T-helper 1 cell treated with Interleukin-12 subunit alpha and Interleukin-12 subunit beta and Interleukin-4 antibody, amounts not matched to agents 30 μg/mL and 1 μg/mL, for 36 hours (primary cell): ENCODE data around the gene MGLL.

ENCODE experiments used
- H3K27ac Mint-ChIP-seq: one replicate; pipeline ENCODE4 v1.8.0; 2021; ENCODE audit warnings: mild to moderate bottlenecking, mixed read lengths
- H3K27me3 Mint-ChIP-seq: one replicate; pipeline ENCODE4 v1.8.0; 2021; ENCODE audit warnings: low read depth, mixed read lengths
- H3K36me3 Mint-ChIP-seq: one replicate; pipeline ENCODE4 v1.8.0; 2021; ENCODE audit warnings: low read depth, mixed read lengths
- H3K4me1 Mint-ChIP-seq: one replicate; pipeline ENCODE4 v1.8.0; 2021; ENCODE audit warnings: low read depth, mixed read lengths
- H3K4me3 Mint-ChIP-seq: one replicate; pipeline ENCODE4 v1.8.0; 2021; ENCODE audit warnings: mild to moderate bottlenecking, moderate library complexity, mixed read lengths
- H3K9me3 Mint-ChIP-seq: one replicate; pipeline ENCODE4 v1.8.0; 2021; ENCODE audit warnings: mixed read lengths

The MGLL gene

DNA sequence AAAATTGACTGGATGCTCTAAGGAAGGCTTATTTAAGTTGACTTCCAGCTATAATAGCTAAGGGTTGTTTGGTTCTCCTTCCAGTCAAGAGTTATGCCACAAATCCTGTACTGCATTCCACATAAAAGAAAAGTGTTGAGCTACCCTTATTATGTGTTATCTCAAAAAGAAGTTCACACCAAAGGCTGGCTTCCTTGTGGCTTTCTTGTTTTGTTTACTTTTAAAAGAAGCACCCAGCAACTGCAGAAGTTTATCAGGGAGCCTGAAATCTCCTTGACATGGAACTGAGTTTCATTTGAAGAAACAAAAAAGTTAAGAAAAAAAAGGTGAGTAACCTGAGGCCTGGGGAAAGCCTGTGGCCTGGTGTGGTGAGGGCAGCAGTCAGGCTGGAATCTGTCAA is 10.2 kb downstream of the MGLL start:
- H3K36me3 Mint-ChIP-seq, result no peaks in the 10 kb centered on the region
- H3K9me3 Mint-ChIP-seq, result no peaks in the 10 kb centered on the region
- H3K27me3 Mint-ChIP-seq, result peaks cover 5% of the 10 kb centered on the region
- no peak overlapping the region for H3K27ac Mint-ChIP-seq
- peaks cover 9% of the 10 kb centered on the region for H3K4me1 Mint-ChIP-seq
- H3K4me3 Mint-ChIP-seq, result no peak overlapping the region

DNA sequence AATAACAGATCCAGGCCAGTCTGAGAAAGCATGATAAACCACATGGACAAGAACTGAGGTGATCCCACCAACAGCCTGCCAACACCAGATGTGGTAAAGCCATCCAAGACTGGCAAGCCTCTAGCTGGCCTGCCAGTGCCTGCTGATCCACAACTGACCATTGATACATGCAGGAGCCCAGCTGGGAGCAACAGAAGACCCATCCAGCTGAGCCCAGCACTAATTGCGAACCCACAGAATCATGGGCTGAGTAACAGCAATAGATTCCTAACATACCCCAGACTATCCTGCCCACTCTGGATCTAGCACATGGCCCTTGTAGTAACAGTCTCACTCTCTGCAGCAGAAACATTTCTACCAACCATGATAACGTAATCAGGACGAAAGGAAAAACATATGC is 10.6 kb downstream of the MGLL start:
- Mint-ChIP-seq H3K27me3 (peaks cover 5% of the 10 kb centered on the region), H3K9me3 (no peaks in the 10 kb centered on the region), H3K36me3 (no peaks in the 10 kb centered on the region), H3K4me3 (no peak overlapping the region), H3K27ac (no peak overlapping the region), H3K4me1 (peaks cover 12% of the 10 kb centered on the region)

GRCh38 chr3:127809611-127810010 is 12.7 kb downstream of the MGLL start:
- H3K4me3 Mint-ChIP-seq, result no peak overlapping the region
- H3K9me3 Mint-ChIP-seq, result no peaks in the 10 kb centered on the region
- H3K27me3 Mint-ChIP-seq, result no peaks in the 10 kb centered on the region
- H3K36me3 Mint-ChIP-seq, result peaks cover 2% of the 10 kb centered on the region
- H3K4me1 Mint-ChIP-seq, result peaks cover 14% of the 10 kb centered on the region
- no peak overlapping the region for H3K27ac Mint-ChIP-seq

GRCh38 chr3:127809211-127809610 is 13.1 kb downstream of the MGLL start:
- H3K4me1 Mint-ChIP-seq, result peaks cover 14% of the 10 kb centered on the region
- H3K4me3 Mint-ChIP-seq, result no peak overlapping the region
- H3K27ac Mint-ChIP-seq, result no peak overlapping the region
- H3K36me3 Mint-ChIP-seq, result peaks cover 2% of the 10 kb centered on the region
- no peaks in the 10 kb centered on the region for H3K27me3 Mint-ChIP-seq
- no peaks in the 10 kb centered on the region for H3K9me3 Mint-ChIP-seq

GRCh38 chr3:127808197-127808596 is 14.1 kb downstream of the MGLL start:
- Mint-ChIP-seq H3K9me3 (no peaks in the 10 kb centered on the region), H3K27ac (no peak overlapping the region), H3K27me3 (no peaks in the 10 kb centered on the region), H3K4me3 (no peak overlapping the region), H3K36me3 (peaks cover 2% of the 10 kb centered on the region), H3K4me1 (peaks cover 14% of the 10 kb centered on the region)

DNA sequence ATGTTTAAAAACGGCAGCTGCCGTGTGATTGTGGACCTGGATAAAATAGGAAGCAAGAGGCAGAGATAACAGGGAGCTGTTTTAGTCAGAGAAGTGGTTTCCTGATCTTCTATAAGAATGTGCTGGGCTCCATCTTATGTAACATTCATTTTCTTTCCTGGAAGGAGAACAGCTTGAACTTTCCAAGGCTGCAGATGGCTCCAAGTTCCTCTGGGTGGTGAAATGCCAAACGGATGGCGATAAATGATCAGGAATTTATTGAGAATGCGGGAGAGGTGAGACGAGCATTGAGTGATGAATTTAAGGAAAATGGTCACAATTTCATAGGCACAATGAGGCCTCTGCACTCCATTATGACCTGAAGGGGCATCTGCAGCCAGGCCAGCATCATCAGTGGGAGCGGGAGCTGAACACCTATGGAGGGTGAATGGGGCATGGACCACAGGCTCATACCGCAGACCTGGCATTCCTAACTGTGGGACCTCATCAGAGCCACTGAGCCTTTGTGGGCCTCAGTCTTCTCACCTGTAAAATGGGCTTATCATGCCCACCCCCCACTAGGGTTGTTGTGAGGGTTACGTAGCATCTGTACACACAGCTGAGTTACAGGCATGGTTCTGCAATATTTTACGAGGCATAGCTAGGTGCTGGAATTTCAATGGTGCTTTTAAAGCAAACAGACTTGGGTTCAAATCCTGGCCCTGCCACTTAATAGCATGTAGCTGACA is 17.1 kb downstream of the MGLL start:
- Mint-ChIP-seq H3K27ac (no peak overlapping the region), H3K4me1 (peaks cover 20% of the 10 kb centered on the region), H3K27me3 (no peaks in the 10 kb centered on the region), H3K4me3 (no peak overlapping the region), H3K36me3 (peaks cover 2% of the 10 kb centered on the region), H3K9me3 (no peaks in the 10 kb centered on the region)

GRCh38 chr3:127804141-127804540 is 18.2 kb downstream of the MGLL start:
- H3K27ac Mint-ChIP-seq, result no peak overlapping the region

DNA sequence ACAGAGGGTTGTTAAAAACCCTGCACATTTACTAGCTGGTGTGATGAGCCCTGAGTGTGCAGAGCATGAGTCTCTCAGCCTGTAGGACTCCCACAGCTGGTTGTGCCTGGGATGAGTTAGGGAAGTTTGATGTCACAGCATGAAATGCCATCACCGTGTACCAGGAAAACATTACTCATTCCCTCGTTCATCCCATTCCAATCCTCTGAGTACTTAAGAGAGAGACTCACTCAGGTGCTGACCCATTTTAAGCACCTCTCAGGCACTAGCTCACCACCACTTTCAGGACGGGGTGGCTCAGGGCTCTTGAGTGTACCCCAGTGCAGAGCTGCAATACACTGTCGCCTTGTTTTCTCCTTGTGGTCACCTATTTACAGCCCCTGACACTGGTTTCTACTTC is 18.7 kb downstream of the MGLL start:
- peaks cover 21% of the 10 kb centered on the region for H3K4me1 Mint-ChIP-seq
- no peak overlapping the region for H3K27ac Mint-ChIP-seq
- H3K9me3 Mint-ChIP-seq, result no peaks in the 10 kb centered on the region
- no peak overlapping the region for H3K4me3 Mint-ChIP-seq
- peaks cover 2% of the 10 kb centered on the region for H3K36me3 Mint-ChIP-seq
- no peaks in the 10 kb centered on the region for H3K27me3 Mint-ChIP-seq

More at GRCh38 chr3:127804141-127804540, 18.2 kb downstream of the MGLL start:
- no peaks in the 10 kb centered on the region for H3K9me3 Mint-ChIP-seq
- peaks cover 23% of the 10 kb centered on the region for H3K4me1 Mint-ChIP-seq
- H3K4me3 Mint-ChIP-seq, result no peak overlapping the region
- no peaks in the 10 kb centered on the region for H3K27me3 Mint-ChIP-seq
- H3K36me3 Mint-ChIP-seq, result peaks cover 2% of the 10 kb centered on the region

DNA sequence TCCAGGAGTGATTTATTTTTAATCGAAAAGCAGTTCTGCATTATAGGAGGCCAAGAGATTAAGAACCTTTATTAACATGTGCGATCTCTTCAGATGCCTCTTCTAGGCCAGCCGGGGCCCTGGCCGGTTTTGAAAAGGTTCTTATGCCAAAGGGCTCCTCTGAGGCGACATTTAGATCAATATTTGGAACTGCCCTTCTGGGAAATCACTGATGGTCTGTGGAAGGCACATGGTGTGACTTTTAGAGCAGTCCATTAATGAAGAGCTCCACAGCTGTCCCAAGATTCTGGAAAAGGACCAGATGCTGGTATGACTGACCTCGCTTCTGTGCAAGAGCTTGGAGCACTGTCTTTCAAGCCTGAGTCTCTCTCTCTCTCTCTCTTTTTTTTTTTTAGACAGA is 19.7 kb downstream of the MGLL start:
- H3K4me1 Mint-ChIP-seq, result peaks cover 18% of the 10 kb centered on the region
- H3K36me3 Mint-ChIP-seq, result peaks cover 2% of the 10 kb centered on the region
- H3K9me3 Mint-ChIP-seq, result no peaks in the 10 kb centered on the region
- no peak overlapping the region for H3K27ac Mint-ChIP-seq
- H3K4me3 Mint-ChIP-seq, result no peak overlapping the region
- H3K27me3 Mint-ChIP-seq, result no peaks in the 10 kb centered on the region

GRCh38 chr3:127801731-127802313 is 20.5 kb downstream of the MGLL start:
- no peak overlapping the region for H3K4me3 Mint-ChIP-seq
- H3K36me3 Mint-ChIP-seq, result peaks cover 2% of the 10 kb centered on the region
- peaks cover 12% of the 10 kb centered on the region for H3K4me1 Mint-ChIP-seq
- H3K9me3 Mint-ChIP-seq, result no peaks in the 10 kb centered on the region
- H3K27ac Mint-ChIP-seq, result no peak overlapping the region
- H3K27me3 Mint-ChIP-seq, result no peaks in the 10 kb centered on the region

- no peaks in the 10 kb centered on the region for H3K27me3 Mint-ChIP-seq
- no peak overlapping the region for H3K4me3 Mint-ChIP-seq
- H3K4me1 Mint-ChIP-seq, result peaks cover 9% of the 10 kb centered on the region
- H3K36me3 Mint-ChIP-seq, result no peaks in the 10 kb centered on the region
- H3K27ac Mint-ChIP-seq, result peak overlapping the region; percentile 84
- no peaks in the 10 kb centered on the region for H3K9me3 Mint-ChIP-seq
Measured at GRCh38 chr3:127800508-127800907, 21.8 kb downstream of the MGLL start.

GRCh38 chr3:127799476-127800222 is 22.7 kb downstream of the MGLL start:
- peaks cover 9% of the 10 kb centered on the region for H3K4me1 Mint-ChIP-seq
- no peak overlapping the region for H3K4me3 Mint-ChIP-seq
- H3K9me3 Mint-ChIP-seq, result peaks cover 3% of the 10 kb centered on the region
- H3K27me3 Mint-ChIP-seq, result no peaks in the 10 kb centered on the region
- H3K27ac Mint-ChIP-seq, result no peak overlapping the region
- no peaks in the 10 kb centered on the region for H3K36me3 Mint-ChIP-seq

DNA sequence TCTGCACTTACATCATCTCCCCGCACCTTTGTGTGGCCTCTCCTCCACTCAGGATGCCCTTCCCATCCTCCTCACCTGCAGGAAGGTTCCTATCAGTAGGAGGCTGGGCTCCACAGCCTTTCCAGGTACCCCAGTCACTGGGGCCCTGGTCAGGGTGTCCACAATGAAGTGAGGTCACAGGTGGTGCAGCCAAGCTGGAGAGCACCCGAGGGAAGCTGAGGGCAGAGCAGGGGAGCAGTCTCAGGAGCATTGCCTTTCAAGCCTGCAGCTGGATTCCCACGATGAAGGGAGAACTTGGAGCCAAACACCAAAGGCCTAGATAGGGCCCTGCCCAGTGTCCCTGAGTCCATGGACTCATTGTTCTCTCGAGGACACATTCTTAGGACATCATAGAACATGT is 23.6 kb downstream of the MGLL start:
- peaks cover 9% of the 10 kb centered on the region for H3K4me1 Mint-ChIP-seq
- H3K27ac Mint-ChIP-seq, result no peak overlapping the region
- no peaks in the 10 kb centered on the region for H3K27me3 Mint-ChIP-seq
- H3K9me3 Mint-ChIP-seq, result peaks cover 6% of the 10 kb centered on the region
- no peak overlapping the region for H3K4me3 Mint-ChIP-seq
- no peaks in the 10 kb centered on the region for H3K36me3 Mint-ChIP-seq

DNA sequence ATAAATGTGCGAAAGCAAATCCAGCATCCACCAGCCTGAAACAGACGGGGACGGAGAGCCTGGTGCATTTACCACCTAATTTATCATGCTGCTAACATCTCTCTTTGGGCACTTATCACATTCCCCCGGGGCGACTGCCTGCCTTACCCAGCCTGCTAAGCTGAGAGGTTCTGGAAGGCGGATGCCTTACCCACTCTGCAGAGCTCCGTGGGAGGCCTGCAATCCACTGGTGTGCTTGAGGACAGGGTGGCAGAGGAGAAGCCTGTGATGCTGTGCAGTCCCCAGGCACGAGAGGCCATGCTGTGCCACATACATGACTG is 25.5 kb downstream of the MGLL start:
- no peaks in the 10 kb centered on the region for H3K36me3 Mint-ChIP-seq

More for the DNA sequence above, 25.5 kb downstream of the MGLL start:
- Mint-ChIP-seq H3K27me3 (no peaks in the 10 kb centered on the region), H3K27ac (no peak overlapping the region), H3K4me1 (peaks cover 9% of the 10 kb centered on the region), H3K4me3 (no peak overlapping the region), H3K9me3 (peaks cover 6% of the 10 kb centered on the region)
